ENCODE results near the gene TRIM26.

- no peak for TF ChIP-seq CTCF (IDR thresholded peaks at IDR 0.05; ENCODE audit: control extremely low read depth in 1 of 3, insufficient read depth in 1 of 3, low read depth in 1 of 3, low read length in 3 of 3)
- TF ChIP-seq ZNF274 (IDR thresholded peaks at IDR 0.05; ENCODE audit: borderline replicate concordance, extremely low read depth, low read length), result no peak
- TF ChIP-seq POU5F1 (IDR thresholded peaks at IDR 0.05; ENCODE audit: low read depth, low read length), result no peak
- TF ChIP-seq POLR2AphosphoS5 (IDR thresholded peaks at IDR 0.05; ENCODE audit: low read depth, low read length), result no peak
- TF ChIP-seq ATF3 (IDR thresholded peaks at IDR 0.05; ENCODE audit: insufficient read depth, low read depth, low read length), result no peak
- TF ChIP-seq BCL11A (IDR thresholded peaks at IDR 0.05; ENCODE audit: low read depth in 2 of 2, low read length in 2 of 2), result no peak
- no peak for TF ChIP-seq POLR2A (IDR thresholded peaks at IDR 0.05; ENCODE audit: control extremely low read depth in 1 of 2, low read depth in 2 of 2, low read length in 2 of 2)
- no peak for TF ChIP-seq CEBPB (IDR thresholded peaks at IDR 0.05; ENCODE audit: low read depth, low read length)
Measured at GRCh38 chr6:30136570-30137286, 76.5 kb downstream of the TRIM26 start.
